ENCODE results near the gene PLIN1. TPM values are rescaled to one million over a fixed set of nuclear protein-coding genes. Genes with fewer than 3 reads are reported as not detected.

Gene PLIN1
- total and polyA plus RNA-seq, 2 donors (not counting 1 experiment from before 2014, with no cell fraction given): 0.97 to 1.2 TPM

DNA sequence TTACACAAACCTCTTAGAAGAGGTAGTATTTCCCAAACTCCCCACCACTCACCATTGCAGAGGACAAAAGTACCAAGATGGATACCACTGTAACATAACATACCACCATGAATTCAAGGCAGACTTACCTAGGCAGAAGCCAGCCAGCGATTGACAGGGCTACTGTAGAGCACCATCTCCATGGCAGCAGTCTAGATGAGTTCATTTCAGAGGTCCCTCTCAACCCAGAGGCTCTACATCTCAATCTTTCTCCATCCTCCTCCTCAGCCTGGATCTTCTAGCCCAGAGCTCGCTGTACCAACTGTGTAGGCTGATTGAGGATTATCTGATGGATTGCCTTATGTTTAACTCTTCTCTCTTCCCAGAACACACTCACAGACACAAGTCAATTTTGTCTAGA is 2.0 kb upstream of the PLIN1 start:
- WGBS (ENCODE audit: insufficient coverage): 88% methylated on average over 1 of the region's 2 CpGs
- Mint-ChIP-seq H3K4me3 (no peak overlapping the region), H3K4me1 (no peaks in the 10 kb centered on the region), H3K27me3 (no peaks in the 10 kb centered on the region), H3K27ac (no peak overlapping the region), H3K9me3 (ENCODE audit: insufficient read depth) (no peaks in the 10 kb centered on the region)
- H4K20me1 ChIP-seq (ENCODE audit: control insufficient read depth, insufficient read depth, low read length, poor library complexity, severe bottlenecking): no peaks in the 10 kb centered on the region
- H3K36me3 ChIP-seq (replicated peaks in 1 of 2; ENCODE audit: control extremely low read depth in 1 of 2, control insufficient read depth in 1 of 2, extremely low read depth in 1 of 2, insufficient read depth in 2 of 2, low read length in 1 of 2): peaks cover 0 to 3% of the 10 kb centered on the region in 2 experiments
- H3K9me3 ChIP-seq (ENCODE audit: control extremely low read depth in 1 of 3, control insufficient read depth in 2 of 3, insufficient read depth in 1 of 3, low read length in 2 of 3): no peaks in the 10 kb centered on the region
- H3K27ac ChIP-seq (ENCODE audit: low read length in 2 of 2): no peak overlapping the region
- no peak overlapping the region for H3K4me2 ChIP-seq (replicated peaks; ENCODE audit: low read depth, low read length, poor library complexity, severe bottlenecking)
- intact Hi-C loops (cut with micrococcal nuclease): no loop called here
- no peak overlapping the region for H2AFZ ChIP-seq (ENCODE audit: insufficient read depth, low read depth, low read length, poor library complexity, severe bottlenecking)
- no peaks in the 10 kb centered on the region for H3K27me3 ChIP-seq (replicated peaks in 1 of 4; ENCODE audit: control extremely low read depth in 1 of 4, control insufficient read depth in 3 of 4, insufficient read depth in 4 of 4, low read length in 3 of 4)
- H3K4me3 ChIP-seq (ENCODE audit: control extremely low read depth in 1 of 5, extremely low read depth in 1 of 5, insufficient read depth in 1 of 5, low read depth in 2 of 5, low read length in 4 of 5): no peak overlapping the region
- H3K79me2 ChIP-seq (ENCODE audit: control insufficient read depth, insufficient read depth, low read length): no peaks in the 10 kb centered on the region
- TF ChIP-seq EZH2 (IDR thresholded peaks at IDR 0.05; ENCODE audit: borderline replicate concordance, insufficient read depth, low read depth, low read length, poor library complexity, severe bottlenecking): no peak
- TF ChIP-seq, protein P1, sequence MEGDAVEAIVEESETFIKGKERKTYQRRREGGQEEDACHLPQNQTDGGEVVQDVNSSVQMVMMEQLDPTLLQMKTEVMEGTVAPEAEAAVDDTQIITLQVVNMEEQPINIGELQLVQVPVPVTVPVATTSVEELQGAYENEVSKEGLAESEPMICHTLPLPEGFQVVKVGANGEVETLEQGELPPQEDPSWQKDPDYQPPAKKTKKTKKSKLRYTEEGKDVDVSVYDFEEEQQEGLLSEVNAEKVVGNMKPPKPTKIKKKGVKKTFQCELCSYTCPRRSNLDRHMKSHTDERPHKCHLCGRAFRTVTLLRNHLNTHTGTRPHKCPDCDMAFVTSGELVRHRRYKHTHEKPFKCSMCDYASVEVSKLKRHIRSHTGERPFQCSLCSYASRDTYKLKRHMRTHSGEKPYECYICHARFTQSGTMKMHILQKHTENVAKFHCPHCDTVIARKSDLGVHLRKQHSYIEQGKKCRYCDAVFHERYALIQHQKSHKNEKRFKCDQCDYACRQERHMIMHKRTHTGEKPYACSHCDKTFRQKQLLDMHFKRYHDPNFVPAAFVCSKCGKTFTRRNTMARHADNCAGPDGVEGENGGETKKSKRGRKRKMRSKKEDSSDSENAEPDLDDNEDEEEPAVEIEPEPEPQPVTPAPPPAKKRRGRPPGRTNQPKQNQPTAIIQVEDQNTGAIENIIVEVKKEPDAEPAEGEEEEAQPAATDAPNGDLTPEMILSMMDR (IDR thresholded peaks at IDR 0.05): no peak
- H3K9ac ChIP-seq (ENCODE audit: low read length): no peak overlapping the region
- no peak for ATAC-seq (ENCODE audit: low read depth)
- ChIA-PET CTCF (no interaction called here), POLR2A (no interaction called here)
- no peaks in the 10 kb centered on the region for H3K4me1 ChIP-seq (ENCODE audit: control insufficient read depth in 2 of 2, insufficient read depth in 2 of 2, low read length in 2 of 2)
- DNase-seq: no peak

DNA sequence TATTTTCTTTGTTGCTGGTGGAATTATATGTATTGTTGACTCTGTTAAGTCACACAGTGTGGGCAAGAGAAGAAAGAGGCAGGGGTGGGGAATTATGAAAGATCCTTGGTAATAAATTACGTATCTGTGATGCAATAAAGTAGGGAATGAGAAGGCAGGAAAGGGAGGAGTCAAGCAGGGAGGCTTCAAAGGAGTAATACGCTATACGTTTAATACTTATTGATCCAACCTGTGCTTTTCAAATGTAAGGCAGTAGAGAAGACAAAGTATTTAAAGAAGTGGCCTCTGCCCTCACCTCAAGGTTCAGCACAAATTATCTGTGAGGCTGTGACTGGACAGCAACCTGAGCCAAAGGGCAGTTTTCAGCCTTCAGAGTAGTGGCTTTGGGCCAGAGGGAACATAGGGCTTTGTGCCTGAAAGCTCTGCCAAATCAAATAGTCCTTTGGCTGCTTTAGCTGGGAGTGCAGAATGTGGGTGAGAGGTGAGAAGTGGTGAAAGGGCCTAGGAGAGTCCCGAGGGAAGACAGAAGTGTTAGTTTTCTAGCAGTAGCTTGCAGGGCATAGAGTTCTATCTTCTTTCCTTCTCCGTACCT is 1.2 kb upstream of the PLIN1 start:
- Mint-ChIP-seq H3K4me1 (no peaks in the 10 kb centered on the region), H3K9me3 (ENCODE audit: insufficient read depth) (no peaks in the 10 kb centered on the region), H3K27me3 (no peaks in the 10 kb centered on the region), H3K4me3 (no peak overlapping the region), H3K27ac (no peak overlapping the region)
- intact Hi-C loops (cut with micrococcal nuclease): no loop called here
- Histone ChIP-seq H3K9ac (ENCODE audit: low read length) (no peak overlapping the region), H3K9me3 (ENCODE audit: control extremely low read depth in 1 of 3, control insufficient read depth in 2 of 3, insufficient read depth in 1 of 3, low read length in 2 of 3) (no peaks in the 10 kb centered on the region), H3K79me2 (ENCODE audit: control insufficient read depth, insufficient read depth, low read length) (no peaks in the 10 kb centered on the region), H2AFZ (ENCODE audit: insufficient read depth, low read depth, low read length, poor library complexity, severe bottlenecking) (no peak overlapping the region), H4K20me1 (ENCODE audit: control insufficient read depth, insufficient read depth, low read length, poor library complexity, severe bottlenecking) (no peaks in the 10 kb centered on the region), H3K27me3 (replicated peaks in 1 of 4; ENCODE audit: control extremely low read depth in 1 of 4, control insufficient read depth in 3 of 4, insufficient read depth in 4 of 4, low read length in 3 of 4) (no peaks in the 10 kb centered on the region), H3K27ac (ENCODE audit: low read length in 2 of 2) (no peak overlapping the region), H3K4me3 (ENCODE audit: control extremely low read depth in 1 of 5, extremely low read depth in 1 of 5, insufficient read depth in 1 of 5, low read depth in 2 of 5, low read length in 4 of 5) (no peak overlapping the region), H3K4me1 (ENCODE audit: control insufficient read depth in 2 of 2, insufficient read depth in 2 of 2, low read length in 2 of 2) (no peaks in the 10 kb centered on the region), H3K4me2 (replicated peaks; ENCODE audit: low read depth, low read length, poor library complexity, severe bottlenecking) (no peak overlapping the region), H3K36me3 (replicated peaks in 1 of 2; ENCODE audit: control extremely low read depth in 1 of 2, control insufficient read depth in 1 of 2, extremely low read depth in 1 of 2, insufficient read depth in 2 of 2, low read length in 1 of 2) (peaks cover 0 to 3% of the 10 kb centered on the region in 2 experiments)
- 100% methylated on average over 3 of the region's 5 CpGs for WGBS (ENCODE audit: insufficient coverage)
- ChIA-PET CTCF (no interaction called here), POLR2A (no interaction called here)
- no peak for TF ChIP-seq EZH2 (IDR thresholded peaks at IDR 0.05; ENCODE audit: borderline replicate concordance, insufficient read depth, low read depth, low read length, poor library complexity, severe bottlenecking)
- TF ChIP-seq, protein P1 (IDR thresholded peaks at IDR 0.05): no peak
- ATAC-seq (ENCODE audit: low read depth) (no peak), DNase-seq (no peak)
